BE2C (cell line): ENCODE measurements around the gene IGFLR1.

Source experiments
- DNase-seq: peaks from one replicate; pipeline ENCODE4 v3.0.0-alpha.2; 2020
- H3K27me3 ChIP-seq: fragments of 250-450 bp; sonication (Bioruptor Pico); 2 replicates; pipeline ENCODE4 v1.5.1; 2020; ENCODE audit warnings: mild to moderate bottlenecking
- H3K36me3 ChIP-seq: fragments of 250-450 bp; sonication (Bioruptor Pico); 2 replicates; pipeline ENCODE4 v1.5.1; 2020; ENCODE audit warnings: mild to moderate bottlenecking
- H3K4me1 ChIP-seq: fragments of 250-450 bp; sonication (Bioruptor Pico); 2 replicates; pipeline ENCODE4 v1.5.1; 2020
- H3K4me3 ChIP-seq: 2 replicates; pipeline ENCODE4 v1.5.1; 2011; ENCODE audit warnings: low read depth, low read length
- H3K9me3 ChIP-seq: fragments of 250-450 bp; sonication (Bioruptor Pico); 2 replicates; pipeline ENCODE4 v1.5.1; 2020
- CTCF ChIP-seq: IDR thresholded peaks from 2 replicates; pipeline ENCODE4 v1.5.1; 2012; ENCODE audit warnings: mild to moderate bottlenecking, low read depth, low read length

Gene IGFLR1

GRCh38 chr19:35731779-35732405, 10.4 kb downstream of the IGFLR1 start:
- no peak for TF ChIP-seq CTCF
- DNase-seq = no peak
- Histone ChIP-seq H3K4me3 (no peak overlapping the region), H3K27me3 (no peaks in the 10 kb centered on the region), H3K36me3 (peaks cover 89% of the 10 kb centered on the region), H3K4me1 (no peaks in the 10 kb centered on the region), H3K9me3 (no peaks in the 10 kb centered on the region)

GRCh38 chr19:35731353-35731752, 10.9 kb downstream of the IGFLR1 start:
- TF ChIP-seq CTCF = no peak
- Histone ChIP-seq H3K27me3 (no peaks in the 10 kb centered on the region), H3K4me3 (no peak overlapping the region), H3K36me3 (peaks cover 88% of the 10 kb centered on the region), H3K4me1 (no peaks in the 10 kb centered on the region), H3K9me3 (no peaks in the 10 kb centered on the region)
- DNase-seq = no peak

GRCh38 chr19:35730326-35730725, 11.9 kb downstream of the IGFLR1 start:
- no peak for DNase-seq
- TF ChIP-seq CTCF = no peak
- Histone ChIP-seq H3K36me3 (peaks cover 91% of the 10 kb centered on the region), H3K4me3 (no peak overlapping the region), H3K9me3 (no peaks in the 10 kb centered on the region), H3K27me3 (no peaks in the 10 kb centered on the region), H3K4me1 (no peaks in the 10 kb centered on the region)

GRCh38 chr19:35729763-35730162, 12.5 kb downstream of the IGFLR1 start:
- H3K27me3 ChIP-seq = no peaks in the 10 kb centered on the region
- DNase-seq = no peak
- H3K9me3 ChIP-seq = no peaks in the 10 kb centered on the region
- H3K4me1 ChIP-seq = no peaks in the 10 kb centered on the region
- no peak for TF ChIP-seq CTCF
- no peak overlapping the region for H3K4me3 ChIP-seq
- peaks cover 93% of the 10 kb centered on the region for H3K36me3 ChIP-seq

- H3K4me3 ChIP-seq = no peak overlapping the region
- DNase-seq = no peak
- no peaks in the 10 kb centered on the region for H3K27me3 ChIP-seq
- H3K4me1 ChIP-seq = no peaks in the 10 kb centered on the region
- no peak for TF ChIP-seq CTCF
- H3K36me3 ChIP-seq = peaks cover 93% of the 10 kb centered on the region
- H3K9me3 ChIP-seq = no peaks in the 10 kb centered on the region
These were observed 13.2 kb downstream of the IGFLR1 start for GRCh38 chr19:35729021-35729420.

- Histone ChIP-seq H3K27me3 (no peaks in the 10 kb centered on the region), H3K9me3 (no peaks in the 10 kb centered on the region), H3K4me3 (no peak overlapping the region), H3K4me1 (no peaks in the 10 kb centered on the region), H3K36me3 (peaks cover 95% of the 10 kb centered on the region)
- DNase-seq = no peak
- no peak for TF ChIP-seq CTCF
These were observed 14.1 kb downstream of the IGFLR1 start for GRCh38 chr19:35727956-35728706.
